Measurements from ENCODE around the gene CCDC178. TPM values are rescaled to one million over a fixed set of nuclear protein-coding genes. Genes with fewer than 3 reads are reported as not detected.

The CCDC178 gene
- total RNA-seq, 1 experiment from 2014 or later: not detected

- no peaks in the 10 kb centered on the region for H3K27me3 ChIP-seq
- no peak overlapping the region for H3K27ac ChIP-seq
- no peak for DNase-seq
- no peaks in the 10 kb centered on the region for H3K36me3 ChIP-seq
- no peaks in the 10 kb centered on the region for H3K9me3 ChIP-seq (replicated peaks)
- H3K4me1 ChIP-seq: no peaks in the 10 kb centered on the region
- no peak overlapping the region for H3K4me3 ChIP-seq
Observed at GRCh38 chr18:33307520-33307919, 133.0 kb downstream of the CCDC178 start.

- Histone ChIP-seq H3K27me3 (no peaks in the 10 kb centered on the region), H3K36me3 (no peaks in the 10 kb centered on the region), H3K27ac (no peak overlapping the region), H3K9me3 (replicated peaks) (no peaks in the 10 kb centered on the region), H3K4me1 (no peaks in the 10 kb centered on the region), H3K4me3 (no peak overlapping the region)
- no peak for DNase-seq
Observed at GRCh38 chr18:33304277-33304676, 136.2 kb downstream of the CCDC178 start.

GRCh38 chr18:33291539-33291938 lies 149.0 kb downstream of the CCDC178 start:
- Histone ChIP-seq H3K4me1 (no peaks in the 10 kb centered on the region), H3K27ac (no peak overlapping the region), H3K4me3 (no peak overlapping the region), H3K27me3 (no peaks in the 10 kb centered on the region), H3K9me3 (replicated peaks) (no peaks in the 10 kb centered on the region), H3K36me3 (no peaks in the 10 kb centered on the region)
- peak in 1 of 2 experiments; percentile 1 for DNase-seq

GRCh38 chr18:33288082-33288716 lies 152.3 kb downstream of the CCDC178 start:
- Histone ChIP-seq H3K27me3 (no peaks in the 10 kb centered on the region), H3K27ac (no peak overlapping the region), H3K4me1 (no peaks in the 10 kb centered on the region), H3K4me3 (no peak overlapping the region), H3K9me3 (replicated peaks) (no peaks in the 10 kb centered on the region), H3K36me3 (no peaks in the 10 kb centered on the region)
- no peak for DNase-seq

GRCh38 chr18:33282709-33283333 lies 157.7 kb downstream of the CCDC178 start:
- Histone ChIP-seq H3K9me3 (replicated peaks) (no peaks in the 10 kb centered on the region), H3K27me3 (no peaks in the 10 kb centered on the region), H3K4me1 (no peaks in the 10 kb centered on the region), H3K36me3 (no peaks in the 10 kb centered on the region), H3K27ac (no peak overlapping the region), H3K4me3 (no peak overlapping the region)
- DNase-seq: peak; percentile 1 to 4

GRCh38 chr18:33282142-33282541 lies 158.4 kb downstream of the CCDC178 start:
- H3K27me3 ChIP-seq: no peaks in the 10 kb centered on the region
- H3K27ac ChIP-seq: no peak overlapping the region
- H3K36me3 ChIP-seq: no peaks in the 10 kb centered on the region
- H3K4me1 ChIP-seq: no peaks in the 10 kb centered on the region
- H3K4me3 ChIP-seq: no peak overlapping the region
- no peak for DNase-seq
- no peaks in the 10 kb centered on the region for H3K9me3 ChIP-seq (replicated peaks)

- H3K27ac ChIP-seq: no peak overlapping the region
- no peaks in the 10 kb centered on the region for H3K4me1 ChIP-seq
- DNase-seq: no peak
- no peaks in the 10 kb centered on the region for H3K9me3 ChIP-seq (replicated peaks)
- no peaks in the 10 kb centered on the region for H3K36me3 ChIP-seq
- no peak overlapping the region for H3K4me3 ChIP-seq
- no peaks in the 10 kb centered on the region for H3K27me3 ChIP-seq
Observed at GRCh38 chr18:33277431-33277830, 163.1 kb downstream of the CCDC178 start.

- Histone ChIP-seq H3K27ac (no peak overlapping the region), H3K4me1 (no peaks in the 10 kb centered on the region), H3K9me3 (replicated peaks) (no peaks in the 10 kb centered on the region), H3K27me3 (no peaks in the 10 kb centered on the region), H3K4me3 (no peak overlapping the region), H3K36me3 (no peaks in the 10 kb centered on the region)
- no peak for DNase-seq
Observed at GRCh38 chr18:33275843-33276242, 164.7 kb downstream of the CCDC178 start.

GRCh38 chr18:33270297-33270696 lies 170.2 kb downstream of the CCDC178 start:
- Histone ChIP-seq H3K9me3 (replicated peaks) (no peaks in the 10 kb centered on the region), H3K36me3 (no peaks in the 10 kb centered on the region), H3K4me3 (no peak overlapping the region), H3K27ac (no peak overlapping the region), H3K27me3 (no peaks in the 10 kb centered on the region), H3K4me1 (no peaks in the 10 kb centered on the region)
- no peak for DNase-seq

- DNase-seq: no peak
- no peak overlapping the region for H3K27ac ChIP-seq
- no peaks in the 10 kb centered on the region for H3K4me1 ChIP-seq
- no peaks in the 10 kb centered on the region for H3K36me3 ChIP-seq
- no peaks in the 10 kb centered on the region for H3K9me3 ChIP-seq (replicated peaks)
- H3K27me3 ChIP-seq: no peaks in the 10 kb centered on the region
- H3K4me3 ChIP-seq: no peak overlapping the region
Observed at GRCh38 chr18:33269223-33269622, 171.3 kb downstream of the CCDC178 start.

- Histone ChIP-seq H3K27me3 (no peaks in the 10 kb centered on the region), H3K36me3 (no peaks in the 10 kb centered on the region), H3K4me1 (no peaks in the 10 kb centered on the region), H3K4me3 (no peak overlapping the region), H3K9me3 (replicated peaks) (no peaks in the 10 kb centered on the region), H3K27ac (no peak overlapping the region)
- no peak for DNase-seq
Observed at GRCh38 chr18:33264566-33264965, 176.0 kb downstream of the CCDC178 start.

GRCh38 chr18:33239298-33239697 lies 201.2 kb downstream of the CCDC178 start:
- H3K36me3 ChIP-seq: no peaks in the 10 kb centered on the region
- H3K27ac ChIP-seq: no peak overlapping the region
- H3K4me1 ChIP-seq: no peaks in the 10 kb centered on the region
- no peaks in the 10 kb centered on the region for H3K27me3 ChIP-seq
- no peak for DNase-seq
- H3K9me3 ChIP-seq (replicated peaks): no peaks in the 10 kb centered on the region
- H3K4me3 ChIP-seq: no peak overlapping the region

- Histone ChIP-seq H3K27ac (no peak overlapping the region), H3K36me3 (no peaks in the 10 kb centered on the region), H3K4me1 (no peaks in the 10 kb centered on the region), H3K9me3 (replicated peaks) (no peaks in the 10 kb centered on the region), H3K27me3 (no peaks in the 10 kb centered on the region), H3K4me3 (no peak overlapping the region)
- no peak for DNase-seq
Observed at GRCh38 chr18:33232318-33232626, 208.2 kb downstream of the CCDC178 start.

- Histone ChIP-seq H3K36me3 (no peaks in the 10 kb centered on the region), H3K27me3 (no peaks in the 10 kb centered on the region), H3K9me3 (replicated peaks) (no peaks in the 10 kb centered on the region), H3K4me3 (no peak overlapping the region), H3K27ac (no peak overlapping the region), H3K4me1 (no peaks in the 10 kb centered on the region)
- peak; percentile 47 to 79 for DNase-seq
Observed at GRCh38 chr18:33231474-33232317, 208.8 kb downstream of the CCDC178 start.

- Histone ChIP-seq H3K4me3 (no peak overlapping the region), H3K9me3 (replicated peaks) (no peaks in the 10 kb centered on the region), H3K27me3 (no peaks in the 10 kb centered on the region), H3K36me3 (no peaks in the 10 kb centered on the region), H3K27ac (no peak overlapping the region), H3K4me1 (no peaks in the 10 kb centered on the region)
- no peak for DNase-seq
Observed at GRCh38 chr18:33212363-33212762, 228.2 kb downstream of the CCDC178 start.
